WTC11 (cell line): ENCODE results near the gene LLGL2. TPM values are rescaled to one million over a fixed set of nuclear protein-coding genes. Genes with fewer than 3 reads are reported as not detected.
"Not testable (repeated sequence)": the region's sequence is repeated elsewhere in the genome, so short reads cannot be mapped to it uniquely, and the experiment has no call there.

Experiments used
- ATAC-seq: fragments of 200-7000 bp; cut with Tn5 transposase; 2 replicates; pipeline ENCODE4 v1.10.0; 2021; ENCODE audit warnings: mild to moderate bottlenecking, moderate library complexity
- CTCF ChIA-PET: fragments of 300-600 bp; sonication (Branson Sonifier 250); formaldehyde crosslinking; loops from one replicate; lab custom pipeline; 2021; ENCODE audit warnings: antibody characterized with exemption; lab: Charles Lee
- POLR2A ChIA-PET: fragments of 350-600 bp; sonication (Branson Sonifier 250); formaldehyde crosslinking; loops from one replicate; lab custom pipeline; 2021; ENCODE audit warnings: antibody characterized with exemption; lab: Charles Lee
- DNase-seq: peaks from one replicate; pipeline ENCODE4 v3.0.0; 2021; ENCODE audit warnings: low spot score
- H3K27ac Mint-ChIP-seq: 2 replicates; pipeline ENCODE4 v1.8.0; 2021; ENCODE audit warnings: mixed read lengths
- H3K27me3 Mint-ChIP-seq: 2 replicates; pipeline ENCODE4 v1.8.0; 2021; ENCODE audit warnings: low read depth, mild to moderate bottlenecking, moderate library complexity, mixed read lengths
- H3K36me3 Mint-ChIP-seq: 2 replicates; pipeline ENCODE4 v1.8.0; 2021; ENCODE audit warnings: mixed read lengths
- H3K4me1 Mint-ChIP-seq: 2 replicates; pipeline ENCODE4 v1.8.0; 2022; ENCODE audit warnings: mixed read lengths
- H3K4me3 Mint-ChIP-seq: 2 replicates; pipeline ENCODE4 v1.8.0; 2021; ENCODE audit warnings: mild to moderate bottlenecking, moderate library complexity, mixed read lengths
- H3K9me3 Mint-ChIP-seq: 2 replicates; pipeline ENCODE4 v1.8.0; 2021; ENCODE audit warnings: mixed read lengths
- ELF4 ChIP-seq: sonication (generic); formaldehyde crosslinking; IDR thresholded peaks from 2 replicates; pipeline ENCODE4 v1.8.1; 2022; ENCODE audit warnings: low read depth, mild to moderate bottlenecking, moderate library complexity, missing genetic modification reagents
- EMX1 ChIP-seq: fragments of 250-450 bp; sonication (Bioruptor Pico); IDR thresholded peaks from 2 replicates; pipeline ENCODE4 v1.8.0; 2021; ENCODE audit warnings: mild to moderate bottlenecking
- NR3C1 ChIP-seq: sonication (generic); formaldehyde crosslinking; conservative IDR thresholded peaks from 2 replicates; pipeline ENCODE4 v1.8.1; 2023; ENCODE audit warnings: low read depth, mild to moderate bottlenecking, missing genetic modification reagents
- RELA ChIP-seq: sonication (generic); formaldehyde crosslinking; IDR thresholded peaks from 2 replicates; pipeline ENCODE4 v1.8.1; 2022; ENCODE audit warnings: missing genetic modification reagents, mild to moderate bottlenecking, borderline replicate concordance
- RORB ChIP-seq: fragments of 250-450 bp; sonication (Bioruptor Pico); IDR thresholded peaks from 2 replicates; pipeline ENCODE4 v1.9.0; 2021; ENCODE audit warnings: mild to moderate bottlenecking
- total RNA-seq: library from RNA; stranded (reverse); gene quantifications from 3 replicates; pipeline ENCODE4 v1.2.3, GENCODE V29; 2021
- TF ChIP-seq, protein P1 (sequence below): sonication (generic); formaldehyde crosslinking; IDR thresholded peaks from 2 replicates; pipeline ENCODE4 v1.8.1; 2023; ENCODE audit warnings: mild to moderate bottlenecking, missing genetic modification reagents
- TF ChIP-seq, protein P2 (sequence below): sonication (generic); formaldehyde crosslinking; conservative IDR thresholded peaks from 2 replicates; pipeline ENCODE4 v1.8.1; 2023; ENCODE audit warnings: mild to moderate bottlenecking, low read depth, missing genetic modification reagents, moderate library complexity
- TF ChIP-seq, protein P3 (sequence below): fragments of 250-450 bp; sonication (Bioruptor Pico); IDR thresholded peaks from 2 replicates; pipeline ENCODE4 v1.9.0; 2021; ENCODE audit warnings: mild to moderate bottlenecking
- TF ChIP-seq, protein P4 (sequence below): sonication (generic); formaldehyde crosslinking; IDR thresholded peaks from 2 replicates; pipeline ENCODE4 v1.8.1; 2023; ENCODE audit warnings: mild to moderate bottlenecking, missing genetic modification reagents, moderate library complexity
- TF ChIP-seq, protein P5 (sequence below): fragments of 250-450 bp; sonication (Bioruptor Pico); conservative IDR thresholded peaks from 2 replicates; pipeline ENCODE4 v1.9.0; 2021; ENCODE audit warnings: mild to moderate bottlenecking
- TF ChIP-seq, protein P6 (sequence below): fragments of 250-450 bp; sonication (Bioruptor Pico); IDR thresholded peaks from 2 replicates; pipeline ENCODE4 v1.8.0; 2021; ENCODE audit warnings: mild to moderate bottlenecking
- TF ChIP-seq, protein P7 (sequence below): sonication (generic); formaldehyde crosslinking; IDR thresholded peaks from 2 replicates; pipeline ENCODE4 v1.8.1; 2022; ENCODE audit warnings: low read depth, missing genetic modification reagents, borderline replicate concordance

The LLGL2 gene
- total RNA-seq, 1 experiment from 2014 or later, result 103 TPM

DNA sequence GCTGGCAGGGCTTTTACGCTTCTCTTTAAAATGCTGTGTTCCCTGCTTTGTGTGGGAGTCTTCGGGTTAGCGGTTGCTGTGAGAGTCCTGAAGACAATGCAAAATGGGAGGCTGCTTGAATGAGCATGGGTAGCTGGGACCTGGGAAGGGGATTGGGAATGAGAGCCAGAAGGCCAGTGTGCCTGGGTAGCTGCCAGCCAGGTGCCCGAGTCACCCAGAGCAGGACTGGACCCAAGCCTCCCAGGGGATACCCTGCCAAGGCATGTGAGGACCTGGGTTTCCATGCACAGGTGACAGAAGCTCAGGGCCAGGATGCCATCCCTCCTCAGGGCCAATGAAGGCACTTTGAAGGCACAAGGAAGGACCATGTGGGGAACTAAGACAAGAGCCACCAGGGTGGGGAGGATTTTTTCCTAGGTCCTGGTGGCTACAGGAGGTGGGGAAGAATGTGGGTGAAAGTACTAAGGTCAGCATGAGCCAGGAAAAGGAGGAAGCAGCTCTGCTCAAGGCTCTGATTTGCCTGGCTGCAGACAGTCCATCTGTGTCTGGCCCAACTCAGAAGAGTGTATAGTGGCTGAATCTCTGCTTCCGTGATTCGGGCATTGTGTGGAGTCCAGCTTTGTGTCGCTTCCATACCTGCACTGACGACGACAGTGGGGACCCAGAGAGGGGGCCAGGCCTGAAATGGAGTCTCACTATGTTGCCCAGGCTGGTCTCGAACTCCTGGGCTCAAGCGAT is 48.6 kb upstream of the LLGL2 start:
- CTCF ChIA-PET, result interaction anchor here (0.8 to 1.7 kb wide), 5 partner anchors 22 to 206 kb away, joined by 3 to 6 read pairs (median 4); partner anchors contain the start of gene MIF4GD
- TF ChIP-seq, protein P1, sequence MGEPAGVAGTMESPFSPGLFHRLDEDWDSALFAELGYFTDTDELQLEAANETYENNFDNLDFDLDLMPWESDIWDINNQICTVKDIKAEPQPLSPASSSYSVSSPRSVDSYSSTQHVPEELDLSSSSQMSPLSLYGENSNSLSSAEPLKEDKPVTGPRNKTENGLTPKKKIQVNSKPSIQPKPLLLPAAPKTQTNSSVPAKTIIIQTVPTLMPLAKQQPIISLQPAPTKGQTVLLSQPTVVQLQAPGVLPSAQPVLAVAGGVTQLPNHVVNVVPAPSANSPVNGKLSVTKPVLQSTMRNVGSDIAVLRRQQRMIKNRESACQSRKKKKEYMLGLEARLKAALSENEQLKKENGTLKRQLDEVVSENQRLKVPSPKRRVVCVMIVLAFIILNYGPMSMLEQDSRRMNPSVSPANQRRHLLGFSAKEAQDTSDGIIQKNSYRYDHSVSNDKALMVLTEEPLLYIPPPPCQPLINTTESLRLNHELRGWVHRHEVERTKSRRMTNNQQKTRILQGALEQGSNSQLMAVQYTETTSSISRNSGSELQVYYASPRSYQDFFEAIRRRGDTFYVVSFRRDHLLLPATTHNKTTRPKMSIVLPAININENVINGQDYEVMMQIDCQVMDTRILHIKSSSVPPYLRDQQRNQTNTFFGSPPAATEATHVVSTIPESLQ (CRISPR knock-in tag), result no peak
- TF ChIP-seq EMX1 (CRISPR knock-in tag) (no peak), RORB (CRISPR knock-in tag) (no peak), NR3C1 (CRISPR knock-in tag) (no peak), RELA (CRISPR knock-in tag) (no peak), ELF4 (CRISPR knock-in tag) (no peak)
- TF ChIP-seq, protein P2, sequence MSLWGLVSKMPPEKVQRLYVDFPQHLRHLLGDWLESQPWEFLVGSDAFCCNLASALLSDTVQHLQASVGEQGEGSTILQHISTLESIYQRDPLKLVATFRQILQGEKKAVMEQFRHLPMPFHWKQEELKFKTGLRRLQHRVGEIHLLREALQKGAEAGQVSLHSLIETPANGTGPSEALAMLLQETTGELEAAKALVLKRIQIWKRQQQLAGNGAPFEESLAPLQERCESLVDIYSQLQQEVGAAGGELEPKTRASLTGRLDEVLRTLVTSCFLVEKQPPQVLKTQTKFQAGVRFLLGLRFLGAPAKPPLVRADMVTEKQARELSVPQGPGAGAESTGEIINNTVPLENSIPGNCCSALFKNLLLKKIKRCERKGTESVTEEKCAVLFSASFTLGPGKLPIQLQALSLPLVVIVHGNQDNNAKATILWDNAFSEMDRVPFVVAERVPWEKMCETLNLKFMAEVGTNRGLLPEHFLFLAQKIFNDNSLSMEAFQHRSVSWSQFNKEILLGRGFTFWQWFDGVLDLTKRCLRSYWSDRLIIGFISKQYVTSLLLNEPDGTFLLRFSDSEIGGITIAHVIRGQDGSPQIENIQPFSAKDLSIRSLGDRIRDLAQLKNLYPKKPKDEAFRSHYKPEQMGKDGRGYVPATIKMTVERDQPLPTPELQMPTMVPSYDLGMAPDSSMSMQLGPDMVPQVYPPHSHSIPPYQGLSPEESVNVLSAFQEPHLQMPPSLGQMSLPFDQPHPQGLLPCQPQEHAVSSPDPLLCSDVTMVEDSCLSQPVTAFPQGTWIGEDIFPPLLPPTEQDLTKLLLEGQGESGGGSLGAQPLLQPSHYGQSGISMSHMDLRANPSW, result no peak
- TF ChIP-seq, protein P3, sequence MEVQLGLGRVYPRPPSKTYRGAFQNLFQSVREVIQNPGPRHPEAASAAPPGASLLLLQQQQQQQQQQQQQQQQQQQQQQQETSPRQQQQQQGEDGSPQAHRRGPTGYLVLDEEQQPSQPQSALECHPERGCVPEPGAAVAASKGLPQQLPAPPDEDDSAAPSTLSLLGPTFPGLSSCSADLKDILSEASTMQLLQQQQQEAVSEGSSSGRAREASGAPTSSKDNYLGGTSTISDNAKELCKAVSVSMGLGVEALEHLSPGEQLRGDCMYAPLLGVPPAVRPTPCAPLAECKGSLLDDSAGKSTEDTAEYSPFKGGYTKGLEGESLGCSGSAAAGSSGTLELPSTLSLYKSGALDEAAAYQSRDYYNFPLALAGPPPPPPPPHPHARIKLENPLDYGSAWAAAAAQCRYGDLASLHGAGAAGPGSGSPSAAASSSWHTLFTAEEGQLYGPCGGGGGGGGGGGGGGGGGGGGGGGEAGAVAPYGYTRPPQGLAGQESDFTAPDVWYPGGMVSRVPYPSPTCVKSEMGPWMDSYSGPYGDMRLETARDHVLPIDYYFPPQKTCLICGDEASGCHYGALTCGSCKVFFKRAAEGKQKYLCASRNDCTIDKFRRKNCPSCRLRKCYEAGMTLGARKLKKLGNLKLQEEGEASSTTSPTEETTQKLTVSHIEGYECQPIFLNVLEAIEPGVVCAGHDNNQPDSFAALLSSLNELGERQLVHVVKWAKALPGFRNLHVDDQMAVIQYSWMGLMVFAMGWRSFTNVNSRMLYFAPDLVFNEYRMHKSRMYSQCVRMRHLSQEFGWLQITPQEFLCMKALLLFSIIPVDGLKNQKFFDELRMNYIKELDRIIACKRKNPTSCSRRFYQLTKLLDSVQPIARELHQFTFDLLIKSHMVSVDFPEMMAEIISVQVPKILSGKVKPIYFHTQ (CRISPR knock-in tag), result no peak
- TF ChIP-seq, protein P4, sequence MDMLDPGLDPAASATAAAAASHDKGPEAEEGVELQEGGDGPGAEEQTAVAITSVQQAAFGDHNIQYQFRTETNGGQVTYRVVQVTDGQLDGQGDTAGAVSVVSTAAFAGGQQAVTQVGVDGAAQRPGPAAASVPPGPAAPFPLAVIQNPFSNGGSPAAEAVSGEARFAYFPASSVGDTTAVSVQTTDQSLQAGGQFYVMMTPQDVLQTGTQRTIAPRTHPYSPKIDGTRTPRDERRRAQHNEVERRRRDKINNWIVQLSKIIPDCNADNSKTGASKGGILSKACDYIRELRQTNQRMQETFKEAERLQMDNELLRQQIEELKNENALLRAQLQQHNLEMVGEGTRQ (CRISPR knock-in tag), result no peak
- TF ChIP-seq, protein P5, sequence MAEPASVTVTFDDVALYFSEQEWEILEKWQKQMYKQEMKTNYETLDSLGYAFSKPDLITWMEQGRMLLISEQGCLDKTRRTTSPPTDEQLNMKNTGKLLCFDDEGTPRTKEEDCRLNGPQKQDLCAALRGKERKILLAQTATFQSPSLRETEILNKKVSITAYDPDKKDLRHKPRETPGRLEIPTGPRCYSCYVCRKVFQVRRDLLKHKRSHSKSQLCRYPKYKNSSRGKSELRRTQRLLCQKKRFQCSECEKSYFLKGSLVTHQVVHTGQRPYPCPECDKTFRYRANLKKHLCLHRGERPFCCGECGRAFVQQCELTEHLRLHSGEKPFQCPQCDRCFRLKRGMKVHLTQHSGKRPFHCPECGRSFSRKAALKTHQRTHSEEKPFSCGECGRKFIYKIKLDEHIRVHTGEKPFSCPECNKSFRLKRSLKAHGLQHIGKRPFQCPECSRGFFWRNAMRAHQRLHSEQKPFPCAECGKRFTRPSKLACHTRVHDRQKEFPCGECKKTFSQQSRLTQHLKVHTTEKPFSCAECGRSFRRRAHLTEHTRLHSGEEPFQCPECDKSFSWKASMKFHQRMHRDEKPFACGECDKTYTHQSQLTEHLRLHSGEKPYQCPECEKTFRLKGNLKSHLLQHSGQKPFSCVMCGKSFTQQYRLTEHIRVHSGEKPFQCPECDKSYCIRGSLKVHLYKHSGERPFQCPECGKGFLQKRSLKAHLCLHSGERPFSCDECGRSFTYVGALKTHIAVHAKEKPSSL (CRISPR knock-in tag), result no peak
- TF ChIP-seq, protein P6, sequence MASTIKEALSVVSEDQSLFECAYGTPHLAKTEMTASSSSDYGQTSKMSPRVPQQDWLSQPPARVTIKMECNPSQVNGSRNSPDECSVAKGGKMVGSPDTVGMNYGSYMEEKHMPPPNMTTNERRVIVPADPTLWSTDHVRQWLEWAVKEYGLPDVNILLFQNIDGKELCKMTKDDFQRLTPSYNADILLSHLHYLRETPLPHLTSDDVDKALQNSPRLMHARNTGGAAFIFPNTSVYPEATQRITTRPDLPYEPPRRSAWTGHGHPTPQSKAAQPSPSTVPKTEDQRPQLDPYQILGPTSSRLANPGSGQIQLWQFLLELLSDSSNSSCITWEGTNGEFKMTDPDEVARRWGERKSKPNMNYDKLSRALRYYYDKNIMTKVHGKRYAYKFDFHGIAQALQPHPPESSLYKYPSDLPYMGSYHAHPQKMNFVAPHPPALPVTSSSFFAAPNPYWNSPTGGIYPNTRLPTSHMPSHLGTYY (CRISPR knock-in tag), result no peak
- TF ChIP-seq, protein P7, sequence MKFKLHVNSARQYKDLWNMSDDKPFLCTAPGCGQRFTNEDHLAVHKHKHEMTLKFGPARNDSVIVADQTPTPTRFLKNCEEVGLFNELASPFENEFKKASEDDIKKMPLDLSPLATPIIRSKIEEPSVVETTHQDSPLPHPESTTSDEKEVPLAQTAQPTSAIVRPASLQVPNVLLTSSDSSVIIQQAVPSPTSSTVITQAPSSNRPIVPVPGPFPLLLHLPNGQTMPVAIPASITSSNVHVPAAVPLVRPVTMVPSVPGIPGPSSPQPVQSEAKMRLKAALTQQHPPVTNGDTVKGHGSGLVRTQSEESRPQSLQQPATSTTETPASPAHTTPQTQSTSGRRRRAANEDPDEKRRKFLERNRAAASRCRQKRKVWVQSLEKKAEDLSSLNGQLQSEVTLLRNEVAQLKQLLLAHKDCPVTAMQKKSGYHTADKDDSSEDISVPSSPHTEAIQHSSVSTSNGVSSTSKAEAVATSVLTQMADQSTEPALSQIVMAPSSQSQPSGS, result no peak
- H3K27me3 Mint-ChIP-seq, result no peaks in the 10 kb centered on the region
- H3K4me3 Mint-ChIP-seq, result no peak overlapping the region
- no peaks in the 10 kb centered on the region for H3K9me3 Mint-ChIP-seq
- H3K4me1 Mint-ChIP-seq, result peaks cover 7% of the 10 kb centered on the region
- no peaks in the 10 kb centered on the region; the same call in 1 of the 2 replicates for H3K36me3 Mint-ChIP-seq
- DNase-seq (no peak), ATAC-seq (no peak)
- POLR2A ChIA-PET, result no interaction called here
- H3K27ac Mint-ChIP-seq, result peak overlapping the region; percentile 8; the same call in 1 of the 2 replicates

DNA sequence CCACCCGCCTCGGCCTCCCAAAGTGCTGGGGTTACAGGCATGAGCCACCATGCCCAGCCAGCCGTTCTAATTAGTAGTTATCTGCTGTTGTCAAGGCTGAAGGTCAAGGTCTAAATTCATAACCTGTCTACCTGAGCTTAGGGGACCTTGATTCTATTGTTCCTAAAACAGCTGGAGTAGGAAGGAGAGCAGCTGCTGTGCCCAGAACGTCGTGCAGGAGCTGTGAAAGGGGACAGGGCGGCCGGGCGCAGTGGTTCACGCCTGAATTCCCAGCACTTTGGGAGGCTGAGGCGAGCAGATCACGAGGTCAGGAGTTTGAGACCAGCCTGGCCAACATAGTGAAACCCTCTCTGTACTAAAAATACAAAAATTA is 48.0 kb upstream of the LLGL2 start:
- H3K27me3 Mint-ChIP-seq, H3K36me3 Mint-ChIP-seq, POLR2A ChIA-PET, DNase-seq, H3K4me3 Mint-ChIP-seq, ATAC-seq, H3K9me3 Mint-ChIP-seq, H3K4me1 Mint-ChIP-seq: not testable (repeated sequence)
- CTCF ChIA-PET, result interaction anchor here (0.8 to 1.3 kb wide), 3 partner anchors 65 to 207 kb away, joined by 3 to 6 read pairs (median 4); partner anchors contain the start of gene MIF4GD
- 0 out of 2 replicates have a peak overlapping the region, but pooled peaks have one; percentile 58 for H3K27ac Mint-ChIP-seq
